Measurements from ENCODE around the gene ILKAP.

Gene ILKAP

DNA sequence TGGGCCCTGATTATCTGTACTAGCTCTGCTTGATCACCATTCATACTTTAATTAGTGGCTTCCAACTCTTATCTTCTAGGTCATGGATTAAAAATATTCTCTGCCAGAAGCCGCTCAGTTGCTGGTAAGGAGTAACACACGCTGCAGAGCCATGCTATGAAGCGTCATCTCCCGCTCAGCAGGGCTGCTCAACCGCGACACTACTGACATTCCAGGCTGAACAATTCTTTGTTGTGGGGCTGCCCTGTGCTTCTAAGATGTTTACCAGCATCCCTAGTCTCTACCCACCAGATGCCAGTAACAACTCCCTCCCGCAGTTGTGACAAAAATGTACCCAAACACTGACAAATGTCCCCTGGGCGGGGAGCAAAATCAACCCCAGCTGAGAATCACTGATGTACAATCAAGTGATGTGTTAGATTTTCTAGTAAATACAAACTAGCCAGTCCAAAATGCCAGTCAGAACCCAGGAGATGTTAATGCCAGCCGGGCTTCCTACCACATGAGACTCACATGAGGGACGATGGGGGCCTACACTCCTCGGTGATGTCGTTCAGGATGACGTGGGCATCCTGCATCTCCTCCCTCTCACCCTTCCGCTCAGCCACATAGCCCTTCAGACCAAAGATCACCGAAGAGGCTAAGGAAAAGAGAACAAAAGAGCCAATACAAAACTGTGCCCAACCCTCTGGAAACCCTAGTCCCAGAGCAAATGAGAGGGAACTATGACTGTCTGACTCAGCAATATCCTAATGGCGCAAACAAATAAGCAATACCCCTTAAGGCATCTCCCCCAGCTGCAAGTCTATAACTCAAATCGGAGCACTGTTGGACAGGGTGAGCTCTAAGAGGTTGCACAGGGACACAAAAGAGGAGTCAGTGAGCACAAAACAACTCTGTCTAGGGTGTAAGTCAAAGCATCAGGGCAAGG lies 15.6 kb downstream of the ILKAP start:
- DNase-seq (ENCODE audit: low read depth in 1 of 2, low spot score in 1 of 2) = no peak
- H3K27ac ChIP-seq (replicated peaks) = no peak overlapping the region
- H3K27me3 ChIP-seq (ENCODE audit: insufficient read depth, poor library complexity, severe bottlenecking) = no peaks in the 10 kb centered on the region
- H3K4me3 ChIP-seq (replicated peaks; ENCODE audit: insufficient read depth, low read length) = no peak overlapping the region
- TF ChIP-seq, protein P1, sequence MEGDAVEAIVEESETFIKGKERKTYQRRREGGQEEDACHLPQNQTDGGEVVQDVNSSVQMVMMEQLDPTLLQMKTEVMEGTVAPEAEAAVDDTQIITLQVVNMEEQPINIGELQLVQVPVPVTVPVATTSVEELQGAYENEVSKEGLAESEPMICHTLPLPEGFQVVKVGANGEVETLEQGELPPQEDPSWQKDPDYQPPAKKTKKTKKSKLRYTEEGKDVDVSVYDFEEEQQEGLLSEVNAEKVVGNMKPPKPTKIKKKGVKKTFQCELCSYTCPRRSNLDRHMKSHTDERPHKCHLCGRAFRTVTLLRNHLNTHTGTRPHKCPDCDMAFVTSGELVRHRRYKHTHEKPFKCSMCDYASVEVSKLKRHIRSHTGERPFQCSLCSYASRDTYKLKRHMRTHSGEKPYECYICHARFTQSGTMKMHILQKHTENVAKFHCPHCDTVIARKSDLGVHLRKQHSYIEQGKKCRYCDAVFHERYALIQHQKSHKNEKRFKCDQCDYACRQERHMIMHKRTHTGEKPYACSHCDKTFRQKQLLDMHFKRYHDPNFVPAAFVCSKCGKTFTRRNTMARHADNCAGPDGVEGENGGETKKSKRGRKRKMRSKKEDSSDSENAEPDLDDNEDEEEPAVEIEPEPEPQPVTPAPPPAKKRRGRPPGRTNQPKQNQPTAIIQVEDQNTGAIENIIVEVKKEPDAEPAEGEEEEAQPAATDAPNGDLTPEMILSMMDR (IDR thresholded peaks at IDR 0.05; ENCODE audit: insufficient read depth, low read length) = no peak
- TF ChIP-seq POLR2AphosphoS5 (IDR thresholded peaks at IDR 0.05; ENCODE audit: low read depth) (no peak), GABPA (IDR thresholded peaks at IDR 0.05; ENCODE audit: low read depth) (no peak), SPI1 (IDR thresholded peaks at IDR 0.05; ENCODE audit: borderline replicate concordance, low read depth) (no peak)
- TF ChIP-seq, protein P2, sequence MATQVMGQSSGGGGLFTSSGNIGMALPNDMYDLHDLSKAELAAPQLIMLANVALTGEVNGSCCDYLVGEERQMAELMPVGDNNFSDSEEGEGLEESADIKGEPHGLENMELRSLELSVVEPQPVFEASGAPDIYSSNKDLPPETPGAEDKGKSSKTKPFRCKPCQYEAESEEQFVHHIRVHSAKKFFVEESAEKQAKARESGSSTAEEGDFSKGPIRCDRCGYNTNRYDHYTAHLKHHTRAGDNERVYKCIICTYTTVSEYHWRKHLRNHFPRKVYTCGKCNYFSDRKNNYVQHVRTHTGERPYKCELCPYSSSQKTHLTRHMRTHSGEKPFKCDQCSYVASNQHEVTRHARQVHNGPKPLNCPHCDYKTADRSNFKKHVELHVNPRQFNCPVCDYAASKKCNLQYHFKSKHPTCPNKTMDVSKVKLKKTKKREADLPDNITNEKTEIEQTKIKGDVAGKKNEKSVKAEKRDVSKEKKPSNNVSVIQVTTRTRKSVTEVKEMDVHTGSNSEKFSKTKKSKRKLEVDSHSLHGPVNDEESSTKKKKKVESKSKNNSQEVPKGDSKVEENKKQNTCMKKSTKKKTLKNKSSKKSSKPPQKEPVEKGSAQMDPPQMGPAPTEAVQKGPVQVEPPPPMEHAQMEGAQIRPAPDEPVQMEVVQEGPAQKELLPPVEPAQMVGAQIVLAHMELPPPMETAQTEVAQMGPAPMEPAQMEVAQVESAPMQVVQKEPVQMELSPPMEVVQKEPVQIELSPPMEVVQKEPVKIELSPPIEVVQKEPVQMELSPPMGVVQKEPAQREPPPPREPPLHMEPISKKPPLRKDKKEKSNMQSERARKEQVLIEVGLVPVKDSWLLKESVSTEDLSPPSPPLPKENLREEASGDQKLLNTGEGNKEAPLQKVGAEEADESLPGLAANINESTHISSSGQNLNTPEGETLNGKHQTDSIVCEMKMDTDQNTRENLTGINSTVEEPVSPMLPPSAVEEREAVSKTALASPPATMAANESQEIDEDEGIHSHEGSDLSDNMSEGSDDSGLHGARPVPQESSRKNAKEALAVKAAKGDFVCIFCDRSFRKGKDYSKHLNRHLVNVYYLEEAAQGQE (IDR thresholded peaks at IDR 0.05; ENCODE audit: insufficient replicate concordance, low read depth) = no peak

DNA sequence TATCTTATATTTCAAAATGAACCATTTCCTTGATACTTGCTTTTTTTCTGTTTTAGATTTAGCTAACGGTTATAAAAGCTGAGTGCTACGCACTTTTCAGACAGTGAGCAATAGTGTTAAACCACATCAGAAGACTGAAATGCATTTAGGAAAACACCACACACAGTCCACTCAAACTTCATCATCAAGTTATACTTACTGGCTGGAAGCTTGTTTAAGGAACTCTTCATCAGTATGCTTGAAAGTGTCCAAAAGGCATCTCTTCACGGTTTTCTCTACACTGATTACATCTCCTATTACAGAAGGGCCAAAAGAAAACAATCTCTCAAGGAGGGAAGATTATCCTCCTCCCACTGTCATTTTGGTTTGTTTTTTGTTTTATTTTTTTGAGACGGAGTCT lies 19.7 kb downstream of the ILKAP start:
- TF ChIP-seq, protein P2 (IDR thresholded peaks at IDR 0.05; ENCODE audit: insufficient replicate concordance, low read depth) = no peak
- no peak for TF ChIP-seq GABPA (IDR thresholded peaks at IDR 0.05; ENCODE audit: low read depth)
- TF ChIP-seq, protein P1 (IDR thresholded peaks at IDR 0.05; ENCODE audit: insufficient read depth, low read length) = no peak
- TF ChIP-seq SPI1 (IDR thresholded peaks at IDR 0.05; ENCODE audit: borderline replicate concordance, low read depth) = no peak
- TF ChIP-seq POLR2AphosphoS5 (IDR thresholded peaks at IDR 0.05; ENCODE audit: low read depth) = no peak
- no peak for DNase-seq (ENCODE audit: low read depth in 1 of 2, low spot score in 1 of 2)
- H3K27me3 ChIP-seq (ENCODE audit: insufficient read depth, poor library complexity, severe bottlenecking) = no peaks in the 10 kb centered on the region
- H3K27ac ChIP-seq (replicated peaks) = no peak overlapping the region
- no peak overlapping the region for H3K4me3 ChIP-seq (replicated peaks; ENCODE audit: insufficient read depth, low read length)

DNA sequence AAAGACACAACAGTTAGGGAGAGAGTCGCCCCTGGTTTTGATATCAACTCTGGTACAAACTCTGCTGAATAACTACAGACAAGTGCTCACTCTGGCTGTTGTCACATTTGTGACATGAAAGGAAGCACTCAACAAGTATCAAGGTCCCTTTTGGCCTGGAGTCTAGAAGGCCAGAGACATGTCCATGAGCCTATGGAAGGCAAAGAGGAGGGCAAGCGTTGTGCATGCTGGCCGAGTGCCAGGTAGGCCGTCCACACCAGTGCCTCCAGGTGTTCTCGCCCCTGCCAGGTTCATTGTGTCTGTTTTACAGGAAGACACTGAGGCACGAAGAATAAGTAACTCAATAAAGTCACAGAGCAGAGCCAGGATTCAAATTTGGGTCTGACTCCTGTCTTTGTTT lies 21.1 kb downstream of the ILKAP start:
- Histone ChIP-seq H3K27ac (replicated peaks) (no peak overlapping the region), H3K4me3 (replicated peaks; ENCODE audit: insufficient read depth, low read length) (no peak overlapping the region), H3K27me3 (ENCODE audit: insufficient read depth, poor library complexity, severe bottlenecking) (no peaks in the 10 kb centered on the region)
- TF ChIP-seq, protein P2 (IDR thresholded peaks at IDR 0.05; ENCODE audit: insufficient replicate concordance, low read depth) = no peak
- TF ChIP-seq, protein P1 (IDR thresholded peaks at IDR 0.05; ENCODE audit: insufficient read depth, low read length) = no peak
- no peak for TF ChIP-seq POLR2AphosphoS5 (IDR thresholded peaks at IDR 0.05; ENCODE audit: low read depth)
- no peak for TF ChIP-seq SPI1 (IDR thresholded peaks at IDR 0.05; ENCODE audit: borderline replicate concordance, low read depth)
- no peak for TF ChIP-seq GABPA (IDR thresholded peaks at IDR 0.05; ENCODE audit: low read depth)
- DNase-seq (ENCODE audit: low read depth in 1 of 2, low spot score in 1 of 2) = no peak
